A549 treated with AZD2906 at 1 μM for 4 hours (cell line): ENCODE results near the gene ZNF18. TPM values are rescaled to one million over a fixed set of nuclear protein-coding genes. Genes with fewer than 3 reads are reported as not detected.

Source experiments
- total RNA-seq: library from RNA; stranded (reverse); fragments of 200-300 nt; extraction: Qiagen RNA extraction; gene quantifications from 5 replicates; pipeline ENCODE4 v1.2.3, GENCODE V29; 2022

The ZNF18 gene
- 4.7 to 5.9 TPM (median 4.8 TPM) in 5 replicates for total RNA-seq

GRCh38 chr17:11997147-11997971 is at the start of gene ZNF18:
Gene ZNF18 (minus strand): TSS chr17:11997475. CDS start chr17:11992829, 4,646 bp downstream.

DNA sequence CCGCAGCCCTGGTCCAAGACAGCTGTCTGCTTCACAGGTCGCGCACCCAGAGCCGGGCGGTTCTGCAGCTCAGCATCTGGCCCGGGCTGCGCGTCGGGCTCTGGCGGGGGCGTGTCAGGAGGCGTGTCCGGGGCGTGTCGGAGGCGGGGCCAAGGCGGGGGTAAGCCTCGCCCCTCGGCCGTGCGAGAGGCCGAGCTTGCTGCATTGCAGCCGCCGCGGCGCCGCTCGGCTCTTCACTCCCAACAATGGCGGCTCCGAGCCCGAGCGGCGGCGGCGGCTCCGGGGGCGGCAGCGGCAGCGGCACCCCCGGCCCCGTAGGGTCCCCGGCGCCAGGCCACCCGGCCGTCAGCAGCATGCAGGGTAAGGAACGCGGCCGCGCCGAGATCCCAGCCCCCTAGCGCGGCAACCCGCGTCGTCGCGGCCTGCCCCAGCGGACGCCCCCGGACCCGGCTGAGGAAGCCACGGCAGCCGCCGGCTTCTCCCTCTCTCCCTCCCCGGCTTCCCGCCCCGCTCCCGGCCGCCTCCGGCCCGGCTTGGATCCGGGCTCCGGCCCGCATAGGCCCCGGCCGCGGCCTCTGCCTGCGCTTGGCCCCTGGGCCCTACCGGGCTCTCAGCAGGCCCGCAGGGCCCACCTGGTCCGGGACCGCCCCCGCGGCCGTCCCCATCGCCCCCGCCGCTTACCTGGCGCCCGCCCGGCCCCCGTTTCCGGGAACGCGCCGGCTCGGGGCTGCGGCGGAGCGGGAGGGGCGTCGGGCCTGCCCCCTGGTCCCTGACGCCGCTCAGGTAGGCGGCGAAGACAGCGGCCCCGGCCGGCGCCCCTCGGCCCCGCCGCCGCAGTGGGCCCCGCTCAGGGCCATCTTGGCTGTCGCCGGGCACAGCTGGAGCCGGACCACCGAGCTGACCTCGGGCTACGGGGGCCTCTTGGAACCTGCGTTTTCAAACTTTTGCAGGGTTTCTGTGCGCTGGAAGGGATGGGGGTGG is 23.7 kb upstream of the ZNF18 start, which contains the start of gene MAP2K4:
TSS of gene MAP2K4 (plus strand) at position 236 of the 981 bp plus-strand sequence. CDS start at position 246, 10 bp downstream.

Other genes starting within 250 kb of the ZNF18 start
- gene MAP2K4, start 23.4 kb upstream of the ZNF18 start, total RNA-seq: 26.5 to 34.6 TPM (median 28.9 TPM) in 5 replicates